IPS-18c (cell line): Measurements from ENCODE around the gene PSORS1C1.
A peak's percentile ranks its signal among the peaks of the same experiment; 100 is the strongest.

Experiments
- H3K4me3 ChIP-seq: 2 replicates; pipeline ENCODE4 v1.7.0; 2013; ENCODE audit warnings: low read depth, mild to moderate bottlenecking, low read length, moderate library complexity; ENCODE audit not compliant: insufficient read depth
- H3K9me3 ChIP-seq: one replicate; pipeline ENCODE4 v1.6.1; 2013; ENCODE audit warnings: mild to moderate bottlenecking, low read length, moderate library complexity; ENCODE audit not compliant: control insufficient read depth, insufficient read depth

PSORS1C1 gene

GRCh38 chr6:31116661-31117385 lies 2.2 kb downstream of the PSORS1C1 start:
- Histone ChIP-seq H3K9me3 (no peaks in the 10 kb centered on the region), H3K4me3 (no peak overlapping the region)

GRCh38 chr6:31118178-31118577 lies 3.6 kb downstream of the PSORS1C1 start:
- Histone ChIP-seq H3K9me3 (no peaks in the 10 kb centered on the region), H3K4me3 (no peak overlapping the region)

DNA sequence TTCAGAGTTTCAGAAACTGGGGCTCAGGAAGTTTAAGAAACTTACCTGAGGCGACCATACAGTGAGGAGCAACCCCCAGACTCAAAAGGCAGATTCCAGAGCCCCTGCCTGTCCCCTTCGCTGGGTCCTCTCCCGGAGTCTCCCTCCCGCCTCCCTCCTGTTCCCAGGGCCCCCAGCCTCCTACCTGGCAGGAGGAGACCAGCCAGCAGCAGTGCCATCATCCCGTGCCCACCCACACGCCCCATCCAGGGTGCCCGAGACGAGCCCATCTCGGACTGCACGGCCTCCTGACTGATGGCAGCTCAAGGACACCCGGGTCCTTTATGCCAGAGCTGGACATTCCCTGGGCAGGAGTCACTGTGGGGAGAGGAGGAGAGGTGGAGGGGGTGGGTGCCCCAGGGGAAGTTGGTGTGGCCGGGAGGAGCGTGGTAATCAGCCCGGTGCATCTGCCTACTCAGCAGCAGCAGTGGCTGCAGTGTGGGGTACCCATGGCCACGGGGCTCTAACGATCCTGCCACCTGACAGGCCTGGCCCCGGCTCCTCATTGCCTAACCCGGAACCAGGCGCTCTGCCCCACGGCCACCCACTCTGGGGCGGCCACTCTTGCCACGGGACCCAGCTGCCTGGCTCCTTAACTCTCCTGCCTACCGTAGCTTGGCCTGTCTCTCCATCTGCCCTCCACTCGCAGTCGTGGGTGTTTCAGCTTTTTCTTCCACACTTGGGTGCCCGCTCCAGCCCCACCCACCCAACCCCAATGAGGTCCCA lies 5.7 kb downstream of the PSORS1C1 start, which contains the start of gene CDSN:
CDSN (minus strand) TSS at position 296 of the 765 bp plus-strand sequence; CDS start at position 269, 27 bp downstream.
- H3K9me3 ChIP-seq = no peaks in the 10 kb centered on the region
- H3K4me3 ChIP-seq = no peak within 1 kb of the TSS

DNA sequence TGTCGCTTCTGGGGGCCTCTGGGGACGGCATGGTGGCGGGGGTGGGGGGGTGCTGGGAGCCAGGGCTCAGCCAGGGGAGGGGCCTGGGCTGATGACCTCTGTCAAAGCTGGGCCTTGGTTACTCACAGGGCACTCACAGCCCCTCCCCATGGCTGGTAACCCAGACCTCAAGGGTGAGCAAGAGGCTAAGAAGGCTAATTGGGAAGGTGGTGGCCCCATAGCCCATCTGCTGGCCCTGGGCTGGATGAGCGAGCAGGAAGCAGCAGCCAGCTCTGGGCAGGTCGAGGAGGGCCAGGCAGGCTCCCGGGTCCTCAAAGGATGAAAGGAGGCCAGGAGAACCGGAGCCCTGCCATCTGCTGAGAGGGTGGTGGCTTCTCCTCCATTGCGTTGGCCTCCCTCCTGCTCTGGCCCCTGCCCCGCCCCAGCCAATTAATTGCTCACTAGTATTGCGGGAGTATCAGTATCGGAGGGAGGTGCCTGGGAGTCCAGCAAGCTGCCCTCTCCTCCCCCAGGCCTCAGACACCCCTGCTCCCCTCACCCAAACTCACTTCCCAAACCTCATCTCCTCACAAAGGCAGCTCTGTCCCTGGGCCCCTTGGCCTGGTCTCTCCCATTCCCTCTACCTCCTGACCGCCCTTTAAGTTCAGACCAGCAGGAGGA lies 6.7 kb downstream of the PSORS1C1 start:
- H3K4me3 ChIP-seq = no peak overlapping the region

GRCh38 chr6:31122791-31123706 lies 8.4 kb downstream of the PSORS1C1 start:
- no peak overlapping the region for H3K4me3 ChIP-seq
- no peaks in the 10 kb centered on the region for H3K9me3 ChIP-seq

More for the DNA sequence above, 6.7 kb downstream of the PSORS1C1 start:
- no peaks in the 10 kb centered on the region for H3K9me3 ChIP-seq

- no peak overlapping the region for H3K4me3 ChIP-seq
- no peaks in the 10 kb centered on the region for H3K9me3 ChIP-seq
Measured at GRCh38 chr6:31125162-31125561, 10.6 kb downstream of the PSORS1C1 start.

GRCh38 chr6:31125586-31126363 lies 11.2 kb downstream of the PSORS1C1 start:
- Histone ChIP-seq H3K4me3 (no peak overlapping the region), H3K9me3 (no peaks in the 10 kb centered on the region)

GRCh38 chr6:31126396-31127175 lies 12.0 kb downstream of the PSORS1C1 start:
- Histone ChIP-seq H3K4me3 (no peak overlapping the region), H3K9me3 (no peaks in the 10 kb centered on the region)

GRCh38 chr6:31128093-31128676 lies 13.6 kb downstream of the PSORS1C1 start:
- H3K9me3 ChIP-seq = no peaks in the 10 kb centered on the region
- H3K4me3 ChIP-seq = no peak overlapping the region

DNA sequence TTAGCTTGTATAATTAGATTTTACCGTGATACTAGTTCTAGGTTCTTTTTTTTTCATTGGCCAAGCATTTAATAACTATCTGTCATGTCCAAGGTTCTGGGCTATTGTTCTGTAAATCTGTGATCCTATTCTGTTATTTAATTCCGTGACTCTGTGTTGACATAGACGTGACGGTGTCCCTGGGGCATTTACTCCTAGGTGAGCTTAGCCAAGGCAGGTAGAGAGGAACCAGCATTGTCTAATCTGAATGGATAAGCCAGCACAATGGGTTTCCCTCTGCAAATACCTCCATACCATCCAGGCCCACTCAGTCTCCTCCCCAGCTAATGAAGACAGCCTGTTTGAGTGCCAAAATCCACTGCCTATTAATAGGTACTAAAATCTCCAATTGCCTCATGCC lies 14.5 kb downstream of the PSORS1C1 start:
- Histone ChIP-seq H3K9me3 (no peaks in the 10 kb centered on the region), H3K4me3 (no peak overlapping the region)

- H3K9me3 ChIP-seq = no peaks in the 10 kb centered on the region
- no peak overlapping the region for H3K4me3 ChIP-seq
Measured at GRCh38 chr6:31130751-31131150, 16.2 kb downstream of the PSORS1C1 start.

DNA sequence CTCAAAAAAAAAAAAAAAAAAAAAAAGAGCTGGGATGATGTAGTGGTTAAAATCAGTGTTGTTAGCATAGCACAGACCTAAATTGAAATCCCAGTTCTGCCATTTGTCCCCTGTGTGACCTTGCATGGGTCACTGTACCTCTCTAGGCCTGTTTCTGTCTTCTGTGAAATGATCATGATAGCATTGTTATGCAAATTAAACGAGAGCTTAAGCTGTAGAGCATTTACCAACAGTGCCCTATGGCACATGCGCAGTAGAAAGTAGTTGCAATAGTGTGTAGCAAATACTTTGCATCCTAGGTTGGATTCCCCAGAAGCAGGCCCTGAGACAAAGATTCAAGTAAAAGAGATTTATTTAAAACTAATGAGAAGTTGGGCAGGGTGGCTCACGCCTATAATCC lies 17.0 kb downstream of the PSORS1C1 start:
- H3K4me3 ChIP-seq = no peak overlapping the region

GRCh38 chr6:31132806-31133205 lies 18.2 kb downstream of the PSORS1C1 start:
- Histone ChIP-seq H3K9me3 (no peaks in the 10 kb centered on the region), H3K4me3 (no peak overlapping the region)

More for the DNA sequence above, 17.0 kb downstream of the PSORS1C1 start:
- H3K9me3 ChIP-seq = no peaks in the 10 kb centered on the region

GRCh38 chr6:31135710-31136109 lies 21.1 kb downstream of the PSORS1C1 start:
- Histone ChIP-seq H3K4me3 (no peak overlapping the region), H3K9me3 (no peaks in the 10 kb centered on the region)

DNA sequence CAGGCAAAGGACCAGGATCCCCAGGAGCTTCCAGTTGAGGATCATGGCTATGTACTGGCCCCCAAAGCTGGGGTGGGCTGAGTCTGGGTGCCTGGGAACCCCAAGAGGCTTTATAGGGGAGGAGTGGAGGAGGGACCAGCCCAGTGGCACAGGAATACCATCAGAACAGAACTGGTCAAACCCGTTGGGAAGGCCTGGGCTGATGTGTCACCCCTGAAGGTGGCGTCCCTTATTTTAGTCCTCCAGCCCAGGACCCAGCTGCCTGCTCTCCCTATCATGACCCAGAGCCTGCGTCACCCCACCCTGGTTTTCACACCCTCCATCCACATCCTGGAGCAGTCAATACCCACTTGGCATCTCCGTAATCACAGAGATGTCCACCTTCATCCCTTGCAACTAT lies 24.4 kb downstream of the PSORS1C1 start, which contains the start of gene PSORS1C2:
PSORS1C2 (minus strand) TSS at position 85 of the 400 bp plus-strand sequence; CDS start at position 45, 40 bp downstream.
- Histone ChIP-seq H3K4me3 (peak within 1 kb of the TSS; percentile 31; the same call in 1 of the 2 replicates), H3K9me3 (no peaks in the 10 kb centered on the region)
